ENCODE measurements around the gene MGST3.
"Not testable (repeated sequence)": the region's sequence is repeated elsewhere in the genome, so short reads cannot be mapped to it uniquely, and the experiment has no call there.

Gene MGST3

GRCh38 chr1:165645654-165646366 lies 14.8 kb downstream of the MGST3 start:
- no peak for TF ChIP-seq CTCF (IDR thresholded peaks at IDR 0.05; ENCODE audit: borderline replicate concordance, insufficient read depth, low read depth, low read length)
- H3K4me3 ChIP-seq (ENCODE audit: low read depth, low read length), result no peak overlapping the region

- no peak for TF ChIP-seq CTCF (IDR thresholded peaks at IDR 0.05; ENCODE audit: borderline replicate concordance, insufficient read depth, low read depth, low read length)
- no peak overlapping the region for H3K4me3 ChIP-seq (ENCODE audit: low read depth, low read length)
Observed at GRCh38 chr1:165647517-165647916, 16.5 kb downstream of the MGST3 start.

- H3K4me3 ChIP-seq (ENCODE audit: low read depth, low read length), result no peak overlapping the region
- no peak for TF ChIP-seq CTCF (IDR thresholded peaks at IDR 0.05; ENCODE audit: borderline replicate concordance, insufficient read depth, low read depth, low read length)
Observed at GRCh38 chr1:165647970-165648369, 16.9 kb downstream of the MGST3 start.

- H3K4me3 ChIP-seq (ENCODE audit: low read depth, low read length), result no peak overlapping the region
- TF ChIP-seq CTCF (IDR thresholded peaks at IDR 0.05; ENCODE audit: borderline replicate concordance, insufficient read depth, low read depth, low read length), result no peak
Observed at GRCh38 chr1:165648919-165649572, 18.0 kb downstream of the MGST3 start.

- H3K4me3 ChIP-seq (ENCODE audit: low read depth, low read length), result no peak overlapping the region
- no peak for TF ChIP-seq CTCF (IDR thresholded peaks at IDR 0.05; ENCODE audit: borderline replicate concordance, insufficient read depth, low read depth, low read length)
Observed at GRCh38 chr1:165650981-165651625, 20.1 kb downstream of the MGST3 start.

GRCh38 chr1:165658766-165659580 lies 27.9 kb downstream of the MGST3 start:
- H3K4me3 ChIP-seq (ENCODE audit: low read depth, low read length), result not testable (repeated sequence)

- TF ChIP-seq CTCF (IDR thresholded peaks at IDR 0.05; ENCODE audit: borderline replicate concordance, insufficient read depth, low read depth, low read length), result no peak
- no peak overlapping the region for H3K4me3 ChIP-seq (ENCODE audit: low read depth, low read length)
Observed at GRCh38 chr1:165659581-165659895, 28.5 kb downstream of the MGST3 start.

All from GM12875 (cell line).